ENCODE data around the gene GJC3. TPM values are rescaled to one million over a fixed set of nuclear protein-coding genes. Genes with fewer than 3 reads are reported as not detected.

The GJC3 gene
- total and polyA plus RNA-seq, 2 of the 13 experiments (the other 11 are each of a cell fraction or from before 2014, with no cell fraction given) = 0.75 to 1.4 TPM

DNA sequence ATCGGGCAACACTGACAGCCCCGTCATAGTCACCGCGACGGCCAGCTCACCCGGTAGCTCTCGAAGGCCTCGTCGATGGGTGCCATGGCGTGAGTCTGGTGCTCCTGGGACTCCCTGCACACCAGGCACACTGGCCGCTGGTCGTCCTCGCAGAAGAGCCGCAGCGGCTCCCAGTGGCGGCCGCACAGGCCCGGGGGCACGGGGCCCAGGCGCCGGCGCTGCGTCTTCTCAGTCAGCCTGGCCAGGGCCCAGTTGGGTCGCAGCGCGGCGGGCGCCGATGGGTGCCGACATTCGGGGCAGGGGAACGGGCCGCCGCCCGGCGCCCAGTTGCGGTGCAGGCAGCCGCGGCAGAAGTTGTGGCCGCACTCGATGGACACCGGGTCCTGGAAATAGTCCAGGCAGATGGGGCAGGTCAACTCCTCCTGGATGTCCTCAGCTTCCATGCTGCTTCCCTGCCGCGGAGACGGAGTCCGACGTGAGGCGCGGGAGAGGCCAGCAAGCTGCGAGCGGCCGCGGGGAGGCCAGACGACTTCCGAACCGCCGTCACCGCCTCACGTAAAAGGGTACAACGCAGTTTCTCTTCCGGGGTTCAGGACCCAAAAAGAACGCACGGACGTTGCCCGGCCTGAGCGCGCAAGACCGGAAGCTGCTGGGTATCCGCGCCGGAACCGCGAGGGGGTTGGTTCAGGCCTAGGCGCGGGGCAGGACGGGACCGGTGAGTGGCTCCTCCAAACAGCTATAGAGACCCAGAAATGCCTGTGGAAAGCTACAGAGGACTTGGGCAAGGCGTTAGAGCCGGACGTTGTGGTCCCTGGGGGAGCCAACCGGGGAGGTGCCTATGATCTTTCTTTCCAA, 10.2 kb downstream of the GJC3 start, which contains the start of gene TRIM4 (continued):
- TF ChIP-seq SETDB1 (CRISPR knock-in tag; IDR thresholded peaks at IDR 0.05; ENCODE audit: borderline replicate concordance) (no peak), ZFP1 (CRISPR knock-in tag; IDR thresholded peaks at IDR 0.05) (no peak), MLLT10 (CRISPR knock-in tag; IDR thresholded peaks at IDR 0.05) (no peak), ZNF660 (CRISPR knock-in tag; IDR thresholded peaks at IDR 0.05; ENCODE audit: borderline replicate concordance, low read depth) (no peak), SOX13 (IDR thresholded peaks at IDR 0.05) (no peak), SOX13 (CRISPR knock-in tag; conservative IDR thresholded peaks at IDR 0.05 in 1 of 2, IDR thresholded peaks at IDR 0.05 in 1 of 2) (peak in 1 of 2 experiments; percentile 28; a peak in 1 of 4 replicates), NFIB (CRISPR knock-in tag; IDR thresholded peaks at IDR 0.05; ENCODE audit: borderline replicate concordance) (no peak), HMGXB4 (CRISPR knock-in tag; IDR thresholded peaks at IDR 0.05; ENCODE audit: borderline replicate concordance in 1 of 2, low read depth in 1 of 2) (peak; percentile 83 to 90), ZNF235 (CRISPR knock-in tag; IDR thresholded peaks at IDR 0.05; ENCODE audit: borderline replicate concordance) (peak; percentile 2; the same call in 1 of the 2 replicates), TOE1 (CRISPR knock-in tag; IDR thresholded peaks at IDR 0.05) (no peak), HNRNPUL1 (IDR thresholded peaks at IDR 0.05; ENCODE audit: low read depth, low read length) (no peak), TBX3 (IDR thresholded peaks at IDR 0.05; ENCODE audit: borderline replicate concordance) (no peak), NR2F1 (CRISPR knock-in tag; IDR thresholded peaks at IDR 0.05) (no peak), PCBP1 (IDR thresholded peaks at IDR 0.05; ENCODE audit: borderline replicate concordance, low read depth, low read length) (no peak), ZNF740 (CRISPR knock-in tag; IDR thresholded peaks at IDR 0.05) (no peak)
- TF ChIP-seq, protein P1, sequence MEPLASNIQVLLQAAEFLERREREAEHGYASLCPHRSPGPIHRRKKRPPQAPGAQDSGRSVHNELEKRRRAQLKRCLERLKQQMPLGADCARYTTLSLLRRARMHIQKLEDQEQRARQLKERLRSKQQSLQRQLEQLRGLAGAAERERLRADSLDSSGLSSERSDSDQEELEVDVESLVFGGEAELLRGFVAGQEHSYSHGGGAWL (CRISPR knock-in tag; IDR thresholded peaks at IDR 0.05) = no peak; the same call in 1 of the 2 replicates
- TF ChIP-seq, protein P2, sequence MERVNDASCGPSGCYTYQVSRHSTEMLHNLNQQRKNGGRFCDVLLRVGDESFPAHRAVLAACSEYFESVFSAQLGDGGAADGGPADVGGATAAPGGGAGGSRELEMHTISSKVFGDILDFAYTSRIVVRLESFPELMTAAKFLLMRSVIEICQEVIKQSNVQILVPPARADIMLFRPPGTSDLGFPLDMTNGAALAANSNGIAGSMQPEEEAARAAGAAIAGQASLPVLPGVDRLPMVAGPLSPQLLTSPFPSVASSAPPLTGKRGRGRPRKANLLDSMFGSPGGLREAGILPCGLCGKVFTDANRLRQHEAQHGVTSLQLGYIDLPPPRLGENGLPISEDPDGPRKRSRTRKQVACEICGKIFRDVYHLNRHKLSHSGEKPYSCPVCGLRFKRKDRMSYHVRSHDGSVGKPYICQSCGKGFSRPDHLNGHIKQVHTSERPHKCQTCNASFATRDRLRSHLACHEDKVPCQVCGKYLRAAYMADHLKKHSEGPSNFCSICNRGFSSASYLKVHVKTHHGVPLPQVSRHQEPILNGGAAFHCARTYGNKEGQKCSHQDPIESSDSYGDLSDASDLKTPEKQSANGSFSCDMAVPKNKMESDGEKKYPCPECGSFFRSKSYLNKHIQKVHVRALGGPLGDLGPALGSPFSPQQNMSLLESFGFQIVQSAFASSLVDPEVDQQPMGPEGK (CRISPR knock-in tag; IDR thresholded peaks at IDR 0.05) = peak; percentile 51; the same call in 1 of the 2 replicates
- TF ChIP-seq, protein P3, sequence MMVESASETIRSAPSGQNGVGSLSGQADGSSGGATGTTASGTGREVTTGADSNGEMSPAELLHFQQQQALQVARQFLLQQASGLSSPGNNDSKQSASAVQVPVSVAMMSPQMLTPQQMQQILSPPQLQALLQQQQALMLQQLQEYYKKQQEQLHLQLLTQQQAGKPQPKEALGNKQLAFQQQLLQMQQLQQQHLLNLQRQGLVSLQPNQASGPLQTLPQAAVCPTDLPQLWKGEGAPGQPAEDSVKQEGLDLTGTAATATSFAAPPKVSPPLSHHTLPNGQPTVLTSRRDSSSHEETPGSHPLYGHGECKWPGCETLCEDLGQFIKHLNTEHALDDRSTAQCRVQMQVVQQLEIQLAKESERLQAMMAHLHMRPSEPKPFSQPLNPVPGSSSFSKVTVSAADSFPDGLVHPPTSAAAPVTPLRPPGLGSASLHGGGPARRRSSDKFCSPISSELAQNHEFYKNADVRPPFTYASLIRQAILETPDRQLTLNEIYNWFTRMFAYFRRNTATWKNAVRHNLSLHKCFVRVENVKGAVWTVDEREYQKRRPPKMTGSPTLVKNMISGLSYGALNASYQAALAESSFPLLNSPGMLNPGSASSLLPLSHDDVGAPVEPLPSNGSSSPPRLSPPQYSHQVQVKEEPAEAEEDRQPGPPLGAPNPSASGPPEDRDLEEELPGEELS (CRISPR knock-in tag; IDR thresholded peaks at IDR 0.05) = peak; percentile 56; the same call in 1 of the 2 replicates
- TF ChIP-seq, protein P4, sequence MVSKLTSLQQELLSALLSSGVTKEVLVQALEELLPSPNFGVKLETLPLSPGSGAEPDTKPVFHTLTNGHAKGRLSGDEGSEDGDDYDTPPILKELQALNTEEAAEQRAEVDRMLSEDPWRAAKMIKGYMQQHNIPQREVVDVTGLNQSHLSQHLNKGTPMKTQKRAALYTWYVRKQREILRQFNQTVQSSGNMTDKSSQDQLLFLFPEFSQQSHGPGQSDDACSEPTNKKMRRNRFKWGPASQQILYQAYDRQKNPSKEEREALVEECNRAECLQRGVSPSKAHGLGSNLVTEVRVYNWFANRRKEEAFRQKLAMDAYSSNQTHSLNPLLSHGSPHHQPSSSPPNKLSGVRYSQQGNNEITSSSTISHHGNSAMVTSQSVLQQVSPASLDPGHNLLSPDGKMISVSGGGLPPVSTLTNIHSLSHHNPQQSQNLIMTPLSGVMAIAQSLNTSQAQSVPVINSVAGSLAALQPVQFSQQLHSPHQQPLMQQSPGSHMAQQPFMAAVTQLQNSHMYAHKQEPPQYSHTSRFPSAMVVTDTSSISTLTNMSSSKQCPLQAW (CRISPR knock-in tag; IDR thresholded peaks at IDR 0.05) = peak; percentile 86; the same call in 1 of the 2 replicates

Measured in HepG2 (cell line).